T-helper 22 cell (primary cell): ENCODE results near the gene DNMT3A.

Experiments
- DNase-seq: peaks from one replicate; pipeline ENCODE4 v3.0.0-alpha.2; 2020; ENCODE audit warnings: low read depth

DNMT3A gene

DNA sequence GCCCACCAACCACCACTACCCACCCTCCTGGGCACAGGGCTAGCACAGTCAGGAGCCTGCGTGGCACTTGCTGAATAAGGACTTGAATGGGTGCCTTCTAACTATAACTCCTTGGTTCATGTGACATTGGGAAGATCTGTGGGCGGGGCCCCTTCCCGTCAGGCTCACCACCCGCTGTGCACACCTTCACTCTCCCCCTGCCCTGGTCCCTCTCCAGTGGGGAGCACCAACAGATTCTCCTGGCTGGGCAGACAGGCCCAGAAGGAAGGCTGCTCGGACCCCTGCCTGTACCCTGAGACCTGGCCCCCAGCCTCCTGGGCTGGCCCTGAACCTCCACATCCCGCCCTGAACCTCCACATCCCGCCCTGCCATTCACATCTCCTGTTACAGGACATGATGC, 139.9 kb downstream of the DNMT3A start:
- no peak for DNase-seq

DNA sequence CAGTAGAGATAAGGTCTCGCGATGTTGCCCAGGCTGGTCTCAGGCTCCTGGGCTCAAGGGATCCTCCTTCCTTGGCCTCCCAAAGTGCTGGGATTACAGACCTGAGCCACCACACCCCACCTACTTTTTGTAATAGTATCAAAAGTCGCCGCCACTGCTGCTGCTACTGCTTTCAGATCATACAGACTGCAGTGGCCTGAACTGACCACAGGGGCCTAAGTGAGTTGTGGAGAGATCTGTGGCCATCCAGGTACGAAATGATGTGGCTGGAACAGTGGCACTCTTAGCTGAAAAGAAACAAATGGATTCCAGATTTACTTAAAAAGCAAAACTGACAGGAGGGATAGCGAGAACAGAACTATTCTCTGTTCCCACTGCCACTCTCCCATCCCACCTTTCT, 140.5 kb downstream of the DNMT3A start:
- no peak for DNase-seq

DNA sequence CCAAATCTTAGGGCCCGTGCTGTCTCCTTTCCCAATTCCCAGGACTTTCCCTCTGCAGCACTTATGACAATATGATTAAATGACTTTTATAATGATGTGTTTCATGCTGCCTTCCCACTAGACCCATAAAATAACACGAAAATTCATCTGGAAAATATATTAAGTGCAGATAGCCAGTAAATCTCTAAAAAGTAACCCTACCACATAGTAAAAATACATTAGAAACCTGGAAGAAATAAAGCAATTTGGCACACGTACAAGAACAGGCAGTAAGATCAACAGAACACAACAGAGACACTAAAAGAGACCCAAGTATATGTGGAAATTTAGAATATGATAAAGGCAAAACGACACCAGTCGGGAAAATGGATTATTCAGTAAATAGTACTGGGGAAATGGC, 143.1 kb downstream of the DNMT3A start:
- DNase-seq, result no peak

DNA sequence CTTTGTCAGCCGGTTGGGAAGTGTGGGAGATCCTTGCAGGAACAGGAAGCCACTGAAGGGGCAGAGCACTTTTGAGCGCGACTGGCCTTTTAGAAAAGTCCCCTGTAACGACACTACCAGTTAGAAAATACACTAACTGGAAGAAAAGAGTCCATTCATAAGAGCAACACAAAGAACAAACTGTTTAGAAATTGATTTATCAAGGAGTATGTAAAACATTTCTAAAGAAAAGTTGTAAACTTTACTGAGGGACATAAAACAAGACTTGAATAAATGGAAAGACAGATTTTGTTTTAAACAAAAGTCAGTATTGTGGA, 143.6 kb downstream of the DNMT3A start:
- DNase-seq, result no peak

DNA sequence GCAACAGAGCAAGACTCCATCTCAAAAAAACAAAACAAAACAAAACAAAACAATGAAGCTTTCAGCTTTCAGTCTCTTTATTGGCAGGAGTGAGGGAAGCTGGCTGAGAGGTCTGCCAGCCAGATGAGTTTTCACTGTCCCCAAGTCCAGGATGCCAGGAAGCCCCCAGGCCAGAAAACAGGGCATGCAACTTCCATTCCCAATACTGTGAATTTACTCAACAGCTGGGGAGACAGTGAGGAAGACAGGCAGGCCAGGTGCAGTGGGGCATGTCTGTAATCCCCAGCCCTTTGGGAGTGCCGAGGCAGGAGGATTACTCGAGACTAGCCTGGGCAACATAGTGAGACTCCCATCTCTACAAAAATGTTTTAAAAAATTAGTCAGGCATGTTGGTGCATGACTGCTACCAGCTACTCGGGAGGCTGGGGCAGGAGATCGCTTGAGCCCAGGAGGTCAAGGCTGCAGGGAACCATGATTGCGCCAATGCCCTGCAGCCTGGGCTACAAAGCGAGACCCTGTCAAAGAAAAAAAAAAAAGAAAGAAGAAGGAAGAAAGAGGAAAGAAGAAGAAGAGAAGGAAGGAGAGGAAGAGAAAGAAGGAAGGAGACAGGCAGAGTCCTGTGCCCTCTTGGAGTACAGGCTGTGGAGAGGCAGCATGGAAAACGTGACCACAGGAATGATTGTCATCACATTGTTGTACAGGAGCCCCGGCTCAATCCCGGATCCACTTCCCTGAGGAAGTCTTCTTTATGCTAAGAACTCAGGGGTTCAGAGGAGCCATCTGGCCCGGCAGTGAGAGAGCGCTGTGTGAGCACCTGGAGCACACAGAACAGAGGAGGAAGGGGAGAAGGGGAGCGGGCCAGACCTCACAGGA, 144.2 kb downstream of the DNMT3A start:
- no peak for DNase-seq

DNA sequence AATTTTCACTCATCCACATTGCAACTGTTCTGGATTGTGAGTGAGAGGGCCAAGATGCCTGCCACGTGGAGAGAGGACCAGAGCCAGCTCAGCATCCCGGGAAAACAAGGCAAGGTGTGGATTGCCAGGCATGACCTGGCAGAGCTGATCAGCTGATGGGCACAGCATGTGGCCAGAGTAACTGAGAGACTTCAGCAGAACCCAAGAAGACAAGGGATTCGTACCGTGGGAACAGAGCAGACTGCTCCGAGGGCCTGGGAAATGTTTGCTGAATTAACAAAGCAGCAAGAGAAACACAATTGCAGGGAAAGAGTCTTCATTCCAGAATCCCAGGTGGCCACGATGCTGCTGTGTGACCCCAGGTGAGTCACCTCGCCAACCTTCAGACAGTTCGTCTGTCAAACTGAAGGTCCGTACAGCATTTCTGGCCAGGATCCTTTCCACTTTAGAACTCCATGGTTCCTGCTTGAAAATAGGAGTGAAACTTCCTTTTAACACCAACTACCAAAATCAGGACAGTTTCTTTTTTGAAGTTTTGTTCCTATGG, 147.1 kb downstream of the DNMT3A start:
- no peak for DNase-seq

DNA sequence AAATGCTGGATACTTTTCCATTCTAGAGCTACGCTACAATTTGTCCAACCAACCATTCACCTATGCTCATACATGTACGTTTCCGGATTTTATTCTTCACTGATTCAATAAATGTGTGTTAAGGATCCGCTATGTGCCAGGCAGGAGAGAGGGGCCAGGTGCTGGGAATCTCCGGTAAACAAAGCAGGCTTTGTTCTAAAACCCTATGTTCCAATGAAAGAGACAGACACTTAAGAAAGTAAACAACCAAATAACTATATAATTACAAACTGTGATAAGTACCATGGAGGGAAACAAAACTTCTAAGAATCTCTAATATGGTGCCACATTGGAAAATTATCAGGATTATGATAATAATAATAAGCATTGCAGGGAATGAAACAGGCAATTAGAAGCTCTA, 151.2 kb downstream of the DNMT3A start:
- no peak for DNase-seq

DNA sequence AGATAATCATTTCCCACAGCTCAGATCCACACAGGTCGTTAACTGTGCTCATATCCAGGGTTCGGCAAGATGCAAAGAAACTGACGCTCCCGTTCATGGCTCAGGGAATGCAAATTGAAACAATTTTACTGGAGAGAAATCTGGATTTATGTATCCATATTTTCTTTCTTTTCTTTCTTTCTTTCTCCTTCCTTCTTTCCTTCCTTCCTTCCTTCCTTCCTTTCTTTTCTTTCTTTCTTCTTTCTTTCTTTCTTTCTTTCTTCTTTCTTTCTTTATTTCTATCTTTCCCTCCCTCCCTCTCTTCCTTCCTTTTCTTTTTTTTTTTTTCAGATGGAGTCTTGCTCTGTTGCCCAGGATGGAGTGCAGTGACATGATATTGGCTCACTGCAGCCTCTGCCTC, 153.3 kb downstream of the DNMT3A start:
- no peak for DNase-seq

DNA sequence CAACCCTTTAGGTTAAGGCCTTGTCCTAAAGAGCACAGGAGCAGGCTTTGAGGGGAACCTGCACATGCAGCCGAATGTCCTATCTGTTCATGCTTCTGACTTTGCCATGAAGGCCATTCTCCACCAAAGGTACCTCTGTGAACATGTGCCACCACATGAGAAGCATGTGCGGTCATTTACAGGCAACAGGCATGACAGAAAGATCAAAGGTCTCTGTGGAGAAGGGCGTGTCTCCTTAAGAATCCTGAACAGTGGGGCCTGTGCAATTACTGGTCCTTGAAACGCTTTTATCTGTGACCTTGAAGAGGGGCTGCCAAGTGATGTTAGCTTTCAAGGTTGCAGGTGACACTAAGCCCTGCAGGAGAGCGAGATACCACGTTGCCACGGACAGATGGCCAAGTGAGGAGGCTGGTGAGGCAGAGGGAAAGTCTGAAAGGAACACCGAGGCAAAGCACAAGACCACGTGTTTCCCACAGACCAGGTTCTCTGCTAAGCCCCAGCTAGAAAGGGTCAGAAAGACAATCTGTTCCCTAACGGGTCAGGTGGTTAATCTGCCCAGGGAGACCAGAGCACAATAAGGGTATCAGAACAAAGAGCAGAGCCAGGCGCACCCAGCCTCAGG, 153.9 kb downstream of the DNMT3A start:
- no peak for DNase-seq

DNA sequence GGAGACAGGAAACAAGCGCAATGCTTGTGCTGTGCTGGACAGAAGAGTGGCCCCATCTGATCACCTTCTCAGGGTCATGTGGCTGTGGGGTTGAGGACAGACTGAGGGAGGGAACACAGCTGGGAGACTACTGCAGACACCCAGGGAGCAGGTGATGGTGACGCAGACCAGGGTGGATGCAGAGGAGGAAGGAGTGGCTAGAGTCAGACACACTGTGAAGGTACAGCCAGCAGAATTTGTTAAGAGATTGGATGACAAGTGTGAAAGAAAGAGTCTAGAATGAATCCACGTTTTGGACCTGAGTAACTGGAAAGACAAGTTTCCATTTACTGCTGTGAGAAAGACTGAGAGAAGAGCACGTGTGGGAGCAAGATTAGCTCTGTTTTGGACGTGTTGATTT, 157.5 kb downstream of the DNMT3A start:
- no peak for DNase-seq

DNA sequence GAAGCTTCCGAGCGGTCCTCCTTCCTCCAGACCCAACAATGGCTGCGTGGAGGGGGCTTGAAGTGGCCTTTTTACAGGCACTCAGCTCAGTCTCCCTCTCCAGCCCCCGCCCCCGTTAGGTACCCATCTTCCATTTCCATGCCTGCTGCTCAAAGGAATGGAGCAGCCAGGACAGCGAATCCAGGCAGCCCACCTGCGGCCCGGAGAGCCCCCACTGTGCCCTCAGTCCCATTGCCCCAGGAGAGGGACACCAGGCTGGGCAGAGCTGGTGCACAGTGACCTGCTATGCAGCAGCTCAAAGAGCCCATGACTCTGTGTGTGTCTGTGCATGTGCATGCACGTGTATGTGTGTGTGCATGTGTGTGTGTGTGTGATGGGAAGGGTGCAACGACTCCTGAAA, 162.7 kb downstream of the DNMT3A start:
- no peak for DNase-seq
